Vagina (tissue), 2 donors: Measurements from ENCODE around the gene DEUP1. TPM values are rescaled to one million over a fixed set of nuclear protein-coding genes. Genes with fewer than 3 reads are reported as not detected.

Experiments
- DNase-seq, 2 donors: peaks; one replicate each; pipeline ENCODE4 v3.0.0-alpha.2; 2017; ENCODE audit errors: extremely low spot score in 2 of 2
- H3K27ac ChIP-seq: fragments of 200-600 bp; sonication (generic); one replicate; pipeline ENCODE4 v1.5.1; 2019
- H3K27me3 ChIP-seq: fragments of 200-600 bp; sonication (generic); one replicate; pipeline ENCODE4 v1.5.1; 2019
- H3K36me3 ChIP-seq, 2 donors: fragments of 200-600 bp; sonication (generic); one replicate each; pipeline ENCODE4 v1.5.1; 2017 to 2019
- H3K4me1 ChIP-seq: fragments of 200-600 bp; sonication (generic); one replicate; pipeline ENCODE4 v1.5.1; 2019
- H3K4me3 ChIP-seq, 2 donors: fragments of 200-600 bp; sonication (generic); 1 replicate in 1 of 2; 2 replicates in 1 of 2; pipeline ENCODE4 v1.5.1; 2016 to 2019
- H3K9me3 ChIP-seq: fragments of 200-600 bp; sonication (generic); one replicate; pipeline ENCODE4 v1.5.1; 2019
- POLR2A ChIP-seq, 2 donors: fragments of 450-650 bp; IDR thresholded peaks; one replicate each; pipeline ENCODE4 v1.6.1; 2017; ENCODE audit warnings: antibody characterized with exemption in 2 of 2, mild to moderate bottlenecking in 2 of 2, moderate library complexity in 2 of 2
- POLR2AphosphoS5 ChIP-seq, 2 donors: sonication (generic); formaldehyde crosslinking; IDR thresholded peaks; one replicate each; pipeline ENCODE4 v1.9.0; 2017; ENCODE audit warnings: antibody characterized with exemption in 2 of 2, mild to moderate bottlenecking in 2 of 2, low read depth in 1 of 2; ENCODE audit not compliant: insufficient read depth in 1 of 2
- intact Hi-C: fragments of 100-400 bp; cut with DNase I; formaldehyde crosslinking; loops from one replicate; pipeline ENCODE4 v1.15.1; 2023
- total RNA-seq: library from RNA; depleted of rRNA; stranded (reverse); fragments of >200 nt; gene quantifications from one replicate; pipeline ENCODE4 v1.2.3, GENCODE V29; 2016
- TF ChIP-seq, protein P1 (sequence below), 3 experiments: fragments of 450-650 bp in 2 of 3; fragments of 200-600 bp in 1 of 3; sonication (generic) in 1 of 3; IDR thresholded peaks; one replicate each; pipeline ENCODE4 v1.5.1; 2017 to 2019; ENCODE audit warnings: antibody characterized with exemption in 3 of 3, mild to moderate bottlenecking in 2 of 3, moderate library complexity in 2 of 3

Gene DEUP1
- total RNA-seq, 1 donor from 2014 or later: not detected

DNA sequence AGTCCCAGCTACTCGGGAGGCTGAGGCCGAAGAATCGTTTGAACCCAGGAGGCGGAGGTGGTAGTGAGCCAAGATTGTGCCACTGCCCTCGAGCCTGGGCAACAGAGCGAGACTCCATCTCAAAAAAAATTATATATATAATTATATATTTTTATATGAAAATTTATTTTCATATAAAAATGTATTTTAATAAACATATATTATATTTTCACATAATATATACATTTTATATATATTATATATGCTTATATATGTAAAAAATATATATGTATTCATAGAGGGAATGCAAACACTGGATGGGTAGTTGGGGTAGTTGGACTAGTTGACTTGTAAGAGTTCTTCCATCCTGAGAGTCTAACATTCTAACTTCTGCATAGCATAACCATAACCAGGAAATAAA is 20.3 kb downstream of the DEUP1 start:
- H3K9me3 ChIP-seq: no peaks in the 10 kb centered on the region
- TF ChIP-seq POLR2A (IDR thresholded peaks at IDR 0.05) (no peak), POLR2AphosphoS5 (IDR thresholded peaks at IDR 0.05; ENCODE audit: insufficient read depth in 1 of 2, low read depth in 1 of 2) (no peak)

GRCh38 chr11:93359396-93359795 is 28.9 kb downstream of the DEUP1 start:
- Histone ChIP-seq H3K27me3 (no peaks in the 10 kb centered on the region), H3K27ac (no peak overlapping the region), H3K4me3 (no peak overlapping the region), H3K4me1 (no peaks in the 10 kb centered on the region), H3K9me3 (no peaks in the 10 kb centered on the region), H3K36me3 (no peaks in the 10 kb centered on the region)
- DNase-seq: no peak
- TF ChIP-seq POLR2AphosphoS5 (IDR thresholded peaks at IDR 0.05; ENCODE audit: insufficient read depth in 1 of 2, low read depth in 1 of 2) (no peak), POLR2A (IDR thresholded peaks at IDR 0.05) (no peak)
- TF ChIP-seq, protein P1, sequence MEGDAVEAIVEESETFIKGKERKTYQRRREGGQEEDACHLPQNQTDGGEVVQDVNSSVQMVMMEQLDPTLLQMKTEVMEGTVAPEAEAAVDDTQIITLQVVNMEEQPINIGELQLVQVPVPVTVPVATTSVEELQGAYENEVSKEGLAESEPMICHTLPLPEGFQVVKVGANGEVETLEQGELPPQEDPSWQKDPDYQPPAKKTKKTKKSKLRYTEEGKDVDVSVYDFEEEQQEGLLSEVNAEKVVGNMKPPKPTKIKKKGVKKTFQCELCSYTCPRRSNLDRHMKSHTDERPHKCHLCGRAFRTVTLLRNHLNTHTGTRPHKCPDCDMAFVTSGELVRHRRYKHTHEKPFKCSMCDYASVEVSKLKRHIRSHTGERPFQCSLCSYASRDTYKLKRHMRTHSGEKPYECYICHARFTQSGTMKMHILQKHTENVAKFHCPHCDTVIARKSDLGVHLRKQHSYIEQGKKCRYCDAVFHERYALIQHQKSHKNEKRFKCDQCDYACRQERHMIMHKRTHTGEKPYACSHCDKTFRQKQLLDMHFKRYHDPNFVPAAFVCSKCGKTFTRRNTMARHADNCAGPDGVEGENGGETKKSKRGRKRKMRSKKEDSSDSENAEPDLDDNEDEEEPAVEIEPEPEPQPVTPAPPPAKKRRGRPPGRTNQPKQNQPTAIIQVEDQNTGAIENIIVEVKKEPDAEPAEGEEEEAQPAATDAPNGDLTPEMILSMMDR (IDR thresholded peaks at IDR 0.05): no peak
- intact Hi-C loops: no loop called here

More for the DNA sequence above, 20.3 kb downstream of the DEUP1 start:
- Histone ChIP-seq H3K27me3 (no peaks in the 10 kb centered on the region), H3K4me3 (no peak overlapping the region), H3K36me3 (no peaks in the 10 kb centered on the region), H3K4me1 (no peaks in the 10 kb centered on the region), H3K27ac (no peak overlapping the region)
- DNase-seq: no peak
- intact Hi-C loops: no loop called here

GRCh38 chr11:93361435-93361834 is 30.9 kb downstream of the DEUP1 start:
- Histone ChIP-seq H3K4me3 (no peak overlapping the region), H3K4me1 (no peaks in the 10 kb centered on the region), H3K27ac (no peak overlapping the region), H3K36me3 (no peaks in the 10 kb centered on the region), H3K9me3 (no peaks in the 10 kb centered on the region), H3K27me3 (no peaks in the 10 kb centered on the region)
- no peak for TF ChIP-seq POLR2A (IDR thresholded peaks at IDR 0.05)
- TF ChIP-seq POLR2AphosphoS5 (IDR thresholded peaks at IDR 0.05; ENCODE audit: insufficient read depth in 1 of 2, low read depth in 1 of 2): no peak
- TF ChIP-seq, protein P1 (IDR thresholded peaks at IDR 0.05): no peak
- no peak for DNase-seq
- intact Hi-C loops: no loop called here

DNA sequence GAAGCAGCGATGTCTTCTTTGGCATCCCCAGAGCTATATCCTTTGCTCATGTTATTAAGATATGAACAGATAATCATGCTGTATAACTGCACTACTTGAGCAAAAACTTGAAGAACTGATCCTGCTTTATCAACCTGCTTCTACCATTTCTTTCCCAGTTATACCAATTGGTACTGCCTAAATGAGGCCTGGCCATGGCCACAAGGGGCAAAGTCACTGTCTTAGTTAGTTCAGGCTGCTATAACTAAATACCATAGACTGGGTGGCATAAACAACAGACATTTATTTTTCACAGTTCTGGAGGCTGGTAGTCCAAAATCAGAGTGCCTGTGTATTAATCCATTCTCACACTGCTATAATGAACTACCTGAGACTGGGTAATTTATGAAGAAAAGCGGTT is 37.5 kb downstream of the DEUP1 start:
- TF ChIP-seq, protein P1 (IDR thresholded peaks at IDR 0.05): no peak
- TF ChIP-seq POLR2AphosphoS5 (IDR thresholded peaks at IDR 0.05; ENCODE audit: insufficient read depth in 1 of 2, low read depth in 1 of 2): no peak
- TF ChIP-seq POLR2A (IDR thresholded peaks at IDR 0.05): no peak
- H3K4me1 ChIP-seq: no peaks in the 10 kb centered on the region
- no peak for DNase-seq
- intact Hi-C loops: no loop called here
- no peaks in the 10 kb centered on the region for H3K9me3 ChIP-seq
- no peak overlapping the region for H3K4me3 ChIP-seq
- H3K36me3 ChIP-seq: no peaks in the 10 kb centered on the region
- H3K27me3 ChIP-seq: no peaks in the 10 kb centered on the region
- no peak overlapping the region for H3K27ac ChIP-seq

DNA sequence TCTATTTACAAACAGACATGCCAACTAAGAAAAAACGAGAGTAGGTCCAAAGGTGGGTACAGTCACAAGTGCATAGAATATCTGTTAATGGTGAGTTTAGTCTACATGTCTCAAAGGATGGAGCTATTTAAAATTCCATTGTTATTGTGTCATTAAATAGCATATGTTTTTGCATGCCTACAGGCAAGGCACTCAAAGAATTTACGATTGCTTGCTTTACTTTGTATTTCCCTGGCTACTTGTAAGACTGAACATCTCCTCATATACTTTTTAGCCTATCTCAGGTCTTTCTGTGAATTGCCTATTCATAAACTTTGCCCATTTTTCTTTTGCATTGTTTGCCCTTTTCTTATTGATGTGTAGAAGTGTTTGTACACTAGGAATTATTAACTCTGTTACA is 39.7 kb downstream of the DEUP1 start:
- no peak overlapping the region for H3K27ac ChIP-seq

More for the DNA sequence above, 39.7 kb downstream of the DEUP1 start:
- Histone ChIP-seq H3K36me3 (no peaks in the 10 kb centered on the region), H3K9me3 (no peaks in the 10 kb centered on the region), H3K27me3 (no peaks in the 10 kb centered on the region), H3K4me1 (no peaks in the 10 kb centered on the region), H3K4me3 (no peak overlapping the region)
- intact Hi-C loops: no loop called here
- TF ChIP-seq POLR2AphosphoS5 (IDR thresholded peaks at IDR 0.05; ENCODE audit: insufficient read depth in 1 of 2, low read depth in 1 of 2): no peak
- TF ChIP-seq POLR2A (IDR thresholded peaks at IDR 0.05): no peak
- TF ChIP-seq, protein P1 (IDR thresholded peaks at IDR 0.05): no peak
- DNase-seq: no peak
